HepG2 (cell line): ENCODE measurements around the gene ROCK1. TPM values are rescaled to one million over a fixed set of nuclear protein-coding genes. Genes with fewer than 3 reads are reported as not detected.

ENCODE experiments used
- ASH2L ChIP-seq: fragments of 300-600, 200-600 bp; sonication (generic); IDR thresholded peaks from 2 replicates; pipeline ENCODE4 v1.7.0; 2017; ENCODE audit warnings: low read depth, mild to moderate bottlenecking, moderate library complexity, mixed read lengths, low read length; ENCODE audit not compliant: insufficient read length
- CEBPB ChIP-seq: IDR thresholded peaks from 2 replicates; pipeline ENCODE4 v1.6.1; 2011; ENCODE audit warnings: low read depth, low read length, improper control_type of control experiment, borderline replicate concordance
- CREM ChIP-seq, 2 experiments: sonication (generic) in 1 of 2; formaldehyde crosslinking in 1 of 2; IDR thresholded peaks; 2 replicates each; pipeline versions ENCODE4 v1.4.0 to v1.6.1; 2016 to 2020; ENCODE audit warnings: antibody characterized with exemption in 1 of 2, mild to moderate bottlenecking in 1 of 2, missing genetic modification reagents in 1 of 2
- ELF3 ChIP-seq: IDR thresholded peaks from 2 replicates; pipeline ENCODE4 v1.6.1; 2016; ENCODE audit warnings: missing genetic modification reagents, missing compliant biosample characterization
- ETV5 ChIP-seq: IDR thresholded peaks from 2 replicates; pipeline ENCODE4 v1.6.1; 2018; ENCODE audit warnings: missing biosample characterization, missing genetic modification reagents, inconsistent platforms, borderline replicate concordance
- GPBP1L1 ChIP-seq: sonication (generic); formaldehyde crosslinking; IDR thresholded peaks from 2 replicates; pipeline ENCODE4 v1.5.0; 2020; ENCODE audit warnings: mild to moderate bottlenecking, missing genetic modification reagents
- JARID2 ChIP-seq: sonication (generic); formaldehyde crosslinking; IDR thresholded peaks from 2 replicates; pipeline ENCODE4 v1.8.1; 2023; ENCODE audit warnings: missing genetic modification reagents, inconsistent platforms; ENCODE audit not compliant: insufficient replicate concordance
- MTA3 ChIP-seq: sonication (generic); formaldehyde crosslinking; IDR thresholded peaks from 2 replicates; pipeline ENCODE4 v1.4.0; 2020; ENCODE audit warnings: missing genetic modification reagents
- MYC ChIP-seq: sonication (generic); formaldehyde crosslinking; IDR thresholded peaks from 2 replicates; pipeline ENCODE4 v1.9.0; 2021; ENCODE audit warnings: missing genetic modification reagents, borderline replicate concordance
- POLR2A ChIP-seq, 2 experiments: IDR thresholded peaks; 2 replicates each; pipeline ENCODE4 v1.6.1; 2011; ENCODE audit warnings: low read depth in 2 of 2, low read length in 2 of 2, mild to moderate bottlenecking in 1 of 2, moderate library complexity in 1 of 2; ENCODE audit not compliant: insufficient read depth in 1 of 2
- PRPF4 ChIP-seq: fragments of 200-400 bp; formaldehyde crosslinking; IDR thresholded peaks from 2 replicates; pipeline ENCODE4 v1.6.1; 2016; ENCODE audit warnings: low read length, low read depth; ENCODE audit not compliant: poor library complexity, severe bottlenecking
- RBM22 ChIP-seq: fragments of 200-400 bp; formaldehyde crosslinking; optimal IDR thresholded peaks from 2 replicates; pipeline ENCODE3; 2017; ENCODE audit warnings: mild to moderate bottlenecking, low read length, moderate library complexity
- REXO4 ChIP-seq: sonication (generic); formaldehyde crosslinking; IDR thresholded peaks from 2 replicates; pipeline ENCODE4 v1.8.0; 2022; ENCODE audit warnings: missing genetic modification reagents, mild to moderate bottlenecking, borderline replicate concordance
- SIN3B ChIP-seq: fragments of 150-350 bp; IDR thresholded peaks from 2 replicates; pipeline ENCODE4 v1.6.1; 2014; ENCODE audit warnings: low read length
- SOX13 ChIP-seq, 3 experiments: fragments of 450-650 bp in 1 of 3; sonication (generic) in 1 of 3; formaldehyde crosslinking in 1 of 3; IDR thresholded peaks in 2 of 3; conservative IDR thresholded peaks in 1 of 3; 2 replicates each; pipeline versions ENCODE4 v1.5.0 to v1.6.1; 2016 to 2020; ENCODE audit warnings: antibody characterized with exemption in 1 of 3, mild to moderate bottlenecking in 1 of 3, missing compliant biosample characterization in 1 of 3, missing genetic modification reagents in 1 of 3, moderate library complexity in 1 of 3
- TCF7 ChIP-seq: sonication (generic); IDR thresholded peaks from 2 replicates; pipeline ENCODE4 v1.6.1; 2016; ENCODE audit warnings: antibody characterized with exemption, low read depth
- ZBTB14 ChIP-seq: sonication (generic); formaldehyde crosslinking; IDR thresholded peaks from 2 replicates; pipeline ENCODE4 v1.4.0; 2020; ENCODE audit warnings: missing genetic modification reagents
- ZFP1 ChIP-seq: IDR thresholded peaks from 2 replicates; pipeline ENCODE4 v1.6.1; 2016
- ZMAT5 ChIP-seq: sonication (generic); formaldehyde crosslinking; IDR thresholded peaks from 2 replicates; pipeline ENCODE4 v1.5.0; 2020; ENCODE audit warnings: mild to moderate bottlenecking, low read depth, missing genetic modification reagents, borderline replicate concordance
- ZNF230 ChIP-seq: sonication (generic); formaldehyde crosslinking; IDR thresholded peaks from 2 replicates; pipeline ENCODE4 v1.4.0; 2020; ENCODE audit warnings: mild to moderate bottlenecking, missing genetic modification reagents
- ZNF383 ChIP-seq: sonication (generic); formaldehyde crosslinking; IDR thresholded peaks from 2 replicates; pipeline ENCODE4 v1.4.0; 2020; ENCODE audit warnings: missing genetic modification reagents, mild to moderate bottlenecking, borderline replicate concordance
- ZNF567 ChIP-seq: sonication (generic); formaldehyde crosslinking; IDR thresholded peaks from 2 replicates; pipeline ENCODE4 v1.8.1; 2023; ENCODE audit warnings: mild to moderate bottlenecking, missing genetic modification reagents, borderline replicate concordance
- polyA plus RNA-seq, 8 experiments: library from polyadenylated mRNA; depleted of rRNA in 3 of 8; stranded (reverse) in 7 of 8; unstranded in 1 of 8; fragments of >200 nt; fragmentation: Illumina TruSeq in 4 of 8; extraction: Trizol in 4 of 8; gene quantifications; 2 replicates each; pipeline versions ENCODE4 v1.2.1 to v1.2.3, GENCODE V29; 2011 to 2016; ENCODE audit warnings: low read depth in 4 of 8, missing spikeins in 1 of 8, mixed read lengths in 1 of 8; ENCODE audit not compliant: insufficient read depth in 1 of 8
- total RNA-seq, 5 experiments: library from RNA; depleted of rRNA; stranded (reverse); fragments of >200 nt; fragmentation: Illumina TruSeq; extraction: Trizol; gene quantifications; 2 replicates each; pipeline ENCODE4 v1.2.3, GENCODE V29; 2016; ENCODE audit warnings: low read depth in 1 of 5
- TF ChIP-seq, protein P1 (sequence below): sonication (generic); formaldehyde crosslinking; conservative IDR thresholded peaks from 2 replicates; pipeline ENCODE4 v1.5.0; 2020; ENCODE audit warnings: missing genetic modification reagents
- TF ChIP-seq, protein P2 (sequence below): IDR thresholded peaks from 2 replicates; pipeline ENCODE4 v1.6.1; 2016; ENCODE audit warnings: missing compliant biosample characterization, missing genetic modification reagents, borderline replicate concordance

The ROCK1 gene
- total and polyA plus RNA-seq, 2 of the 13 experiments (the other 11 are each of a cell fraction or from before 2014, with no cell fraction given) = 10.5 to 27.2 TPM

- no peak for TF ChIP-seq SOX13 (IDR thresholded peaks at IDR 0.05)
- no peak for TF ChIP-seq SOX13 (CRISPR knock-in tag; conservative IDR thresholded peaks at IDR 0.05 in 1 of 2, IDR thresholded peaks at IDR 0.05 in 1 of 2)
- TF ChIP-seq PRPF4 = no peak
- no peak for TF ChIP-seq ZNF383 (CRISPR knock-in tag)
- TF ChIP-seq ZMAT5 (CRISPR knock-in tag) = no peak
- TF ChIP-seq, protein P1, sequence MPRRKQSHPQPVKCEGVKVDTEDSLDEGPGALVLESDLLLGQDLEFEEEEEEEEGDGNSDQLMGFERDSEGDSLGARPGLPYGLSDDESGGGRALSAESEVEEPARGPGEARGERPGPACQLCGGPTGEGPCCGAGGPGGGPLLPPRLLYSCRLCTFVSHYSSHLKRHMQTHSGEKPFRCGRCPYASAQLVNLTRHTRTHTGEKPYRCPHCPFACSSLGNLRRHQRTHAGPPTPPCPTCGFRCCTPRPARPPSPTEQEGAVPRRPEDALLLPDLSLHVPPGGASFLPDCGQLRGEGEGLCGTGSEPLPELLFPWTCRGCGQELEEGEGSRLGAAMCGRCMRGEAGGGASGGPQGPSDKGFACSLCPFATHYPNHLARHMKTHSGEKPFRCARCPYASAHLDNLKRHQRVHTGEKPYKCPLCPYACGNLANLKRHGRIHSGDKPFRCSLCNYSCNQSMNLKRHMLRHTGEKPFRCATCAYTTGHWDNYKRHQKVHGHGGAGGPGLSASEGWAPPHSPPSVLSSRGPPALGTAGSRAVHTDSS (CRISPR knock-in tag) = no peak
- TF ChIP-seq, protein P2, sequence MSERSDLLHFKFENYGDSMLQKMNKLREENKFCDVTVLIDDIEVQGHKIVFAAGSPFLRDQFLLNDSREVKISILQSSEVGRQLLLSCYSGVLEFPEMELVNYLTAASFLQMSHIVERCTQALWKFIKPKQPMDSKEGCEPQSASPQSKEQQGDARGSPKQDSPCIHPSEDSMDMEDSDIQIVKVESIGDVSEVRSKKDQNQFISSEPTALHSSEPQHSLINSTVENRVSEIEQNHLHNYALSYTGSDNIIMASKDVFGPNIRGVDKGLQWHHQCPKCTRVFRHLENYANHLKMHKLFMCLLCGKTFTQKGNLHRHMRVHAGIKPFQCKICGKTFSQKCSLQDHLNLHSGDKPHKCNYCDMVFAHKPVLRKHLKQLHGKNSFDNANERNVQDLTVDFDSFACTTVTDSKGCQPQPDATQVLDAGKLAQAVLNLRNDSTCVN (CRISPR knock-in tag) = no peak
- no peak for TF ChIP-seq TCF7
- TF ChIP-seq ELF3 (CRISPR knock-in tag) = no peak
- no peak for TF ChIP-seq ZFP1 (CRISPR knock-in tag)
- TF ChIP-seq ASH2L = peak; percentile 89
- no peak for TF ChIP-seq REXO4 (CRISPR knock-in tag)
- no peak for TF ChIP-seq GPBP1L1 (CRISPR knock-in tag)
- TF ChIP-seq MYC (CRISPR knock-in tag) = no peak; the same call in 1 of the 2 replicates
- TF ChIP-seq CREM (IDR thresholded peaks at IDR 0.05) = no peak
- no peak for TF ChIP-seq CREM (CRISPR knock-in tag; IDR thresholded peaks at IDR 0.05)
- no peak; a peak in 2 of 4 replicates for TF ChIP-seq POLR2A (IDR thresholded peaks at IDR 0.05; ENCODE audit: insufficient read depth in 1 of 2, low read depth in 2 of 2, low read length in 2 of 2)
- no peak for TF ChIP-seq ETV5 (CRISPR knock-in tag)
- peak; percentile 65; the same call in 1 of the 2 replicates for TF ChIP-seq ZBTB14
- no peak for TF ChIP-seq RBM22
- no peak for TF ChIP-seq CEBPB
- no peak for TF ChIP-seq MTA3 (CRISPR knock-in tag)
- no peak; the same call in 1 of the 2 replicates for TF ChIP-seq SIN3B
- TF ChIP-seq ZNF567 (CRISPR knock-in tag) = no peak
- no peak for TF ChIP-seq JARID2 (CRISPR knock-in tag)
- TF ChIP-seq ZNF230 (CRISPR knock-in tag) = no peak
Observed at GRCh38 chr18:21111346-21112139, at the start of gene ROCK1 (continued).
